ENCODE measurements around the gene SDCCAG8. TPM values are rescaled to one million over a fixed set of nuclear protein-coding genes. Genes with fewer than 3 reads are reported as not detected.

The SDCCAG8 gene
- total RNA-seq, 1 experiment from 2014 or later: 10.0 TPM

DNA sequence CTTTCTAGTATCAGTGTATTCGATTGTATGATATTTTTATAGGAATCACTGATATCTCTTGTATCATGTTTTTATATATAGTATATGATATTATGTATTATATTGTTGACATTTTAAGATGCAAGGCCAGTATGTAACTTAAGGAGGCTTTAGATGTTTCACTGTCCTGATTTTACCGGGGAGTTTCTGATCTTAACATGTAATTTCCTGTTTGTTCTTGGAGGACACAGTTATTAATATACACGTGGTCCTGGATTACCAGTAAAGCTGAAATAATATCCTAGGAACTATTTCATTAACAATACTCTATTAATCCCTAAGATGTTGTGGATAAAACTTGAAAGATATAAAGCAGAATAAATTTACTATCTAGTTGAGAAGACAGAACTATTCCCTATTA lies 19.5 kb downstream of the SDCCAG8 start:
- H3K4me1 Mint-ChIP-seq: no peaks in the 10 kb centered on the region
- Histone ChIP-seq H2BK12ac (ENCODE audit: insufficient read length, low read depth, low read length) (no peak overlapping the region), H3K56ac (ENCODE audit: insufficient read length, low read depth, low read length) (no peak overlapping the region)

More for the DNA sequence above, 19.5 kb downstream of the SDCCAG8 start:
- H3K23ac ChIP-seq (ENCODE audit: insufficient read length, low read depth, low read length): no peak overlapping the region
- no peak overlapping the region for H2AFZ ChIP-seq (ENCODE audit: low read length)
- TF ChIP-seq, protein P1, sequence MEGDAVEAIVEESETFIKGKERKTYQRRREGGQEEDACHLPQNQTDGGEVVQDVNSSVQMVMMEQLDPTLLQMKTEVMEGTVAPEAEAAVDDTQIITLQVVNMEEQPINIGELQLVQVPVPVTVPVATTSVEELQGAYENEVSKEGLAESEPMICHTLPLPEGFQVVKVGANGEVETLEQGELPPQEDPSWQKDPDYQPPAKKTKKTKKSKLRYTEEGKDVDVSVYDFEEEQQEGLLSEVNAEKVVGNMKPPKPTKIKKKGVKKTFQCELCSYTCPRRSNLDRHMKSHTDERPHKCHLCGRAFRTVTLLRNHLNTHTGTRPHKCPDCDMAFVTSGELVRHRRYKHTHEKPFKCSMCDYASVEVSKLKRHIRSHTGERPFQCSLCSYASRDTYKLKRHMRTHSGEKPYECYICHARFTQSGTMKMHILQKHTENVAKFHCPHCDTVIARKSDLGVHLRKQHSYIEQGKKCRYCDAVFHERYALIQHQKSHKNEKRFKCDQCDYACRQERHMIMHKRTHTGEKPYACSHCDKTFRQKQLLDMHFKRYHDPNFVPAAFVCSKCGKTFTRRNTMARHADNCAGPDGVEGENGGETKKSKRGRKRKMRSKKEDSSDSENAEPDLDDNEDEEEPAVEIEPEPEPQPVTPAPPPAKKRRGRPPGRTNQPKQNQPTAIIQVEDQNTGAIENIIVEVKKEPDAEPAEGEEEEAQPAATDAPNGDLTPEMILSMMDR (conservative IDR thresholded peaks at IDR 0.05): no peak
- H3K23me2 ChIP-seq (ENCODE audit: insufficient read length, low read depth, low read length, poor library complexity, severe bottlenecking): no peaks in the 10 kb centered on the region
- no peaks in the 10 kb centered on the region for H3K79me2 ChIP-seq (ENCODE audit: insufficient read depth, low read length)
- H3K9me3 Mint-ChIP-seq: 0 out of 5 replicates have a peak, but pooled peaks cover 0 to 2% of the 10 kb centered on the region in 2 experiments
- no peaks in the 10 kb centered on the region for H3K9me3 ChIP-seq (ENCODE audit: control insufficient read depth, low read depth, low read length)
- no peak overlapping the region for H2BK15ac ChIP-seq (ENCODE audit: low read depth, low read length)
- no peaks in the 10 kb centered on the region for H3K4me1 ChIP-seq (ENCODE audit: insufficient read depth, low read length)
- no peaks in the 10 kb centered on the region for H3K79me1 ChIP-seq (ENCODE audit: insufficient read depth, low read depth, low read length, poor library complexity, severe bottlenecking)
- no peak for DNase-seq
- H2BK5ac ChIP-seq (ENCODE audit: insufficient read length, low read length): no peak overlapping the region
- H4K5ac ChIP-seq (ENCODE audit: insufficient read length, low read depth, low read length): no peak overlapping the region
- H3K4me2 ChIP-seq (ENCODE audit: insufficient read depth, insufficient read length, low read length): no peak overlapping the region
- no peak overlapping the region for H2AK5ac ChIP-seq (ENCODE audit: insufficient read length, low read length)
- no peak overlapping the region for H2BK120ac ChIP-seq (ENCODE audit: low read depth, low read length, poor library complexity, severe bottlenecking)
- WGBS (ENCODE audit: extremely low coverage, insufficient read length, low lambda C conversion rate): no CpG with 5 or more reads among the region's 3 CpGs
- H3T11ph ChIP-seq (ENCODE audit: low read length): no peak overlapping the region
- H3K4ac ChIP-seq (ENCODE audit: low read depth, low read length): no peak overlapping the region
- no peak overlapping the region for H4K8ac ChIP-seq (replicated peaks; ENCODE audit: insufficient read length, low read depth, low read length)
- no peak overlapping the region for H2BK20ac ChIP-seq (ENCODE audit: low read depth, low read length, poor library complexity, severe bottlenecking)
- H3K27ac ChIP-seq (ENCODE audit: insufficient read length, low read depth, low read length): no peak overlapping the region
- H3K18ac ChIP-seq (ENCODE audit: insufficient read length, low read depth, low read length): no peak overlapping the region
- H3K9ac ChIP-seq (ENCODE audit: extremely low read depth, insufficient read length, low read length): no peak overlapping the region
- H4K91ac ChIP-seq (ENCODE audit: insufficient read length, low read depth, low read length): no peak overlapping the region
- H3K27ac Mint-ChIP-seq: no peak overlapping the region
- no peak overlapping the region for H3K4me3 Mint-ChIP-seq
- H3K27me3 ChIP-seq (ENCODE audit: insufficient read depth, low read length): no peaks in the 10 kb centered on the region
- no peaks in the 10 kb centered on the region for H4K20me1 ChIP-seq (ENCODE audit: control insufficient read depth, insufficient read depth, insufficient read length)
- H3K36me3 Mint-ChIP-seq (ENCODE audit: insufficient read depth in 1 of 3, low read depth in 3 of 3): peaks cover 0 to 12% (median 0%) of the 10 kb centered on the region in 3 experiments; a peak in 4 of 7 replicates
- H3K27me3 Mint-ChIP-seq (ENCODE audit: low read depth): no peaks in the 10 kb centered on the region
- no peak overlapping the region for H3K14ac ChIP-seq (ENCODE audit: insufficient read depth, low read length)
